Right lung (tissue), 5 donors: Measurements from ENCODE around the gene HIBADH. TPM values are rescaled to one million over a fixed set of nuclear protein-coding genes. Genes with fewer than 3 reads are reported as not detected.

Experiments used
- DNase-seq, 2 donors: peaks; one replicate each; pipeline ENCODE4 v3.0.0-alpha.2; 2013
- polyA plus RNA-seq, 5 donors: library from polyadenylated mRNA; unstranded; fragments of 120-200 nt; gene quantifications; one replicate each; pipeline versions ENCODE4 v1.2.1 to v1.2.3, GENCODE V29; 2013; ENCODE audit warnings: inconsistent platforms in 1 of 5, low replicate concordance in 1 of 5; ENCODE audit not compliant: insufficient read length in 5 of 5, insufficient read depth in 1 of 5

Gene HIBADH
- polyA plus RNA-seq, 5 donors, result 43.9 to 64.0 (median 57.5) TPM

GRCh38 chr7:27553273-27553672, 109.4 kb downstream of the HIBADH start:
- no peak for DNase-seq

GRCh38 chr7:27551803-27552400, 110.8 kb downstream of the HIBADH start:
- DNase-seq, result no peak

GRCh38 chr7:27549606-27550005, 113.1 kb downstream of the HIBADH start:
- DNase-seq, result no peak

- no peak for DNase-seq
Measured at GRCh38 chr7:27548304-27548703, 114.4 kb downstream of the HIBADH start.

GRCh38 chr7:27547401-27547800, 115.3 kb downstream of the HIBADH start:
- no peak for DNase-seq

GRCh38 chr7:27546610-27547009, 116.1 kb downstream of the HIBADH start:
- no peak for DNase-seq

GRCh38 chr7:27535795-27536194, 126.9 kb downstream of the HIBADH start:
- no peak for DNase-seq

GRCh38 chr7:27533652-27534081, 129.0 kb downstream of the HIBADH start:
- DNase-seq, result no peak

GRCh38 chr7:27532314-27532713, 130.4 kb downstream of the HIBADH start:
- peak; percentile 83 to 90 for DNase-seq

- no peak for DNase-seq
Measured at GRCh38 chr7:27527348-27527714, 135.4 kb downstream of the HIBADH start.

- DNase-seq, result no peak
Measured at GRCh38 chr7:27526611-27527347, 135.9 kb downstream of the HIBADH start.

- no peak for DNase-seq
Measured at GRCh38 chr7:27526131-27526530, 136.6 kb downstream of the HIBADH start.

- no peak for DNase-seq
Measured at GRCh38 chr7:27523321-27523720, 139.4 kb downstream of the HIBADH start.

GRCh38 chr7:27522566-27522965, 140.1 kb downstream of the HIBADH start:
- DNase-seq, result no peak

GRCh38 chr7:27520815-27521790, 141.6 kb downstream of the HIBADH start:
- DNase-seq, result peak; percentile 87 to 91

GRCh38 chr7:27519793-27520469, 142.8 kb downstream of the HIBADH start:
- DNase-seq, result no peak

- DNase-seq, result no peak
Measured at GRCh38 chr7:27518561-27519350, 143.9 kb downstream of the HIBADH start.

GRCh38 chr7:27516421-27516820, 146.3 kb downstream of the HIBADH start:
- DNase-seq, result no peak

GRCh38 chr7:27515933-27516332, 146.8 kb downstream of the HIBADH start:
- no peak for DNase-seq

- DNase-seq, result no peak
Measured at GRCh38 chr7:27514861-27515260, 147.8 kb downstream of the HIBADH start.

- no peak for DNase-seq
Measured at GRCh38 chr7:27513885-27514284, 148.8 kb downstream of the HIBADH start.
